ENCODE data around the gene HOXD9. TPM values are rescaled to one million over a fixed set of nuclear protein-coding genes. Genes with fewer than 3 reads are reported as not detected.

Gene HOXD9
- total RNA-seq, 2 donors from 2014 or later = 1.4 TPM; not detected in 1

- DNase-seq (ENCODE audit: low spot score) = no peak
- H3K36me3 ChIP-seq = no peaks in the 10 kb centered on the region
- no peak for TF ChIP-seq CTCF (IDR thresholded peaks at IDR 0.05)
- peak overlapping the region; percentile 76 to 91 for H3K27ac ChIP-seq
- H3K4me1 ChIP-seq (ENCODE audit: control insufficient read depth in 1 of 2, low read depth in 2 of 2) = peaks cover 5 to 38% of the 10 kb centered on the region in 2 donors
- ATAC-seq (ENCODE audit: insufficient number of reproducible peaks, low FRiP score, low read depth) = peak; percentile 30
- peak overlapping the region; percentile 85 for H3K4me3 ChIP-seq
- H3K27me3 ChIP-seq (replicated peaks; ENCODE audit: insufficient read depth) = no peaks in the 10 kb centered on the region
- no peaks in the 10 kb centered on the region for H3K9me3 ChIP-seq
These were observed 7.3 kb downstream of the HOXD9 start for GRCh38 chr2:176129813-176130146.

- no peaks in the 10 kb centered on the region for H3K27me3 ChIP-seq (replicated peaks; ENCODE audit: insufficient read depth)
- no peak for DNase-seq (ENCODE audit: low spot score)
- H3K4me1 ChIP-seq (ENCODE audit: control insufficient read depth in 1 of 2, low read depth in 2 of 2) = peaks cover 9 to 42% of the 10 kb centered on the region in 2 donors
- peak overlapping the region; percentile 76 to 91 for H3K27ac ChIP-seq
- H3K9me3 ChIP-seq = no peaks in the 10 kb centered on the region
- peak overlapping the region; percentile 85 for H3K4me3 ChIP-seq
- ATAC-seq (ENCODE audit: insufficient number of reproducible peaks, low FRiP score, low read depth) = peak; percentile 34
- no peak for TF ChIP-seq CTCF (IDR thresholded peaks at IDR 0.05)
- H3K36me3 ChIP-seq = no peaks in the 10 kb centered on the region
These were observed 7.8 kb downstream of the HOXD9 start for GRCh38 chr2:176130147-176130956.

GRCh38 chr2:176130957-176131847 lies 8.7 kb downstream of the HOXD9 start:
- Histone ChIP-seq H3K27ac (peak overlapping the region in 1 of 2 donors; percentile 91), H3K4me1 (ENCODE audit: control insufficient read depth in 1 of 2, low read depth in 2 of 2) (peaks cover 12 to 47% of the 10 kb centered on the region in 2 donors), H3K36me3 (no peaks in the 10 kb centered on the region), H3K27me3 (replicated peaks; ENCODE audit: insufficient read depth) (no peaks in the 10 kb centered on the region), H3K4me3 (peak overlapping the region; percentile 85), H3K9me3 (no peaks in the 10 kb centered on the region)
- no peak for TF ChIP-seq CTCF (IDR thresholded peaks at IDR 0.05)
- no peak for ATAC-seq (ENCODE audit: insufficient number of reproducible peaks, low FRiP score, low read depth)
- no peak for DNase-seq (ENCODE audit: low spot score)

GRCh38 chr2:176131848-176132158 lies 9.3 kb downstream of the HOXD9 start:
- TF ChIP-seq CTCF (IDR thresholded peaks at IDR 0.05) = no peak
- Histone ChIP-seq H3K27ac (no peak overlapping the region), H3K27me3 (replicated peaks; ENCODE audit: insufficient read depth) (no peaks in the 10 kb centered on the region), H3K36me3 (no peaks in the 10 kb centered on the region), H3K9me3 (no peaks in the 10 kb centered on the region), H3K4me3 (peak overlapping the region; percentile 85), H3K4me1 (ENCODE audit: control insufficient read depth in 1 of 2, low read depth in 2 of 2) (peaks cover 12 to 46% of the 10 kb centered on the region in 2 donors)
- DNase-seq (ENCODE audit: low spot score) (no peak), ATAC-seq (ENCODE audit: insufficient number of reproducible peaks, low FRiP score, low read depth) (no peak)
